Dedifferentiated amniotic fluid mesenchymal stem cell (primary cell): ENCODE measurements around the gene SPNS2.

ENCODE experiments used
- DNase-seq: peaks from one replicate; pipeline ENCODE4 v3.0.0-alpha.2; 2016; ENCODE audit errors: extremely low spot score

SPNS2 gene, protein sequence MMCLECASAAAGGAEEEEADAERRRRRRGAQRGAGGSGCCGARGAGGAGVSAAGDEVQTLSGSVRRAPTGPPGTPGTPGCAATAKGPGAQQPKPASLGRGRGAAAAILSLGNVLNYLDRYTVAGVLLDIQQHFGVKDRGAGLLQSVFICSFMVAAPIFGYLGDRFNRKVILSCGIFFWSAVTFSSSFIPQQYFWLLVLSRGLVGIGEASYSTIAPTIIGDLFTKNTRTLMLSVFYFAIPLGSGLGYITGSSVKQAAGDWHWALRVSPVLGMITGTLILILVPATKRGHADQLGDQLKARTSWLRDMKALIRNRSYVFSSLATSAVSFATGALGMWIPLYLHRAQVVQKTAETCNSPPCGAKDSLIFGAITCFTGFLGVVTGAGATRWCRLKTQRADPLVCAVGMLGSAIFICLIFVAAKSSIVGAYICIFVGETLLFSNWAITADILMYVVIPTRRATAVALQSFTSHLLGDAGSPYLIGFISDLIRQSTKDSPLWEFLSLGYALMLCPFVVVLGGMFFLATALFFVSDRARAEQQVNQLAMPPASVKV

GRCh38 chr17:4498461-4499397, at the start of gene SPNS2:
Gene SPNS2 (plus strand): TSS chr17:4498881. CDS start chr17:4499048, 167 bp downstream.
- DNase-seq, result no peak

DNA sequence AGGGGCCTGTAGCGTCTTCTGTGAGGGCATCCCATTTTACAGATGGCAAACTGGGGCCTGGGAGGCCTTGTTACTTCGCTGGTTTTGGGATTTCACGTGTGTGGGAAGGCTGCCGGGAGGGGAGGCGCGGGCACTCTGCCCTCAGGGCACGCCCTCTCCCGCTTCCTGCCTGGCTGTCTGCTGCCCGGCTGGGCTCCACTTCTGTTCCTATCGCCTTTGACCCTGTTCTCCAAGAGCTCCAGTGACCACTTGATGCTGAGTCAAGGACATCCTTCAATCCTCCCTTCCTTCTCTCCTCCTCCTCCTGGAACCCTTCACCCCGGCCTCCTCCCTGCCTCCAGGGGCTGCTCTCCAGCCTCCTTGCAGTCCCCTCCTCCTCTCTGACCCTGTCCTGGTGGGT, 48.9 kb upstream of the SPNS2 start:
- DNase-seq, result no peak

DNA sequence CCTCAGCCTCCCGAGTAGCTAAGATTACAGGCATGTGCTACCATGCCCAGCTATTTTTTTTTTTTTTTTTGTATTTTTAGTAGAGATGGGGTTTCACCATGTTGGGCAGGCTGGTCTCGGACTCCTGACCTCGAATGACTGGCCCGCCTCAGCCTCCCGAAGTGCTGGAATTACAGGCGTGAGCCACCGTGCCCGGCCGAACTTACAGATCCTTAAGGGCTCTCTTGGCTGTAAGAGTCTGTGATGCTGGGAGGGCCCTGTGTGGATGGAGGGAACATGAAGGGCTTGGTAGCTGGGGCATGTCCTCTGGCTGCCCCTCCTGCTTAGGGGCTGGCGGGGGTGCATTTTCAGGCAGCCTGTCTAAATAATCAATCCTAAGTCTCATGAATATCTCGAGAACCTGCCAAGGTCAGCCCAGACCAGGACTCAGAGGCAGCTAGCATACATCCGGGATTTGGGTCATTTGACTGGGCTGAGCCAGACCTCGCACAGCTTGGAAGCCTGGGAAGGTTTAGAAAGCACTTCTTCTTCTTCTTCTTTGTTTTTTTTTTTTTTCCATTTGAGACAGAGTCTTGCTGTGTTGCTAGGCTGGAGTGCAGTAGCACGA, 47.9 kb upstream of the SPNS2 start:
- no peak for DNase-seq

- no peak for DNase-seq
Measured at GRCh38 chr17:4453812-4454591, 44.7 kb upstream of the SPNS2 start.

- DNase-seq, result no peak
Measured at GRCh38 chr17:4460661-4461060, 38.0 kb upstream of the SPNS2 start.

- no peak for DNase-seq
Measured at GRCh38 chr17:4463818-4464476, 34.7 kb upstream of the SPNS2 start.

GRCh38 chr17:4465786-4466185, 32.9 kb upstream of the SPNS2 start:
- DNase-seq, result no peak

DNA sequence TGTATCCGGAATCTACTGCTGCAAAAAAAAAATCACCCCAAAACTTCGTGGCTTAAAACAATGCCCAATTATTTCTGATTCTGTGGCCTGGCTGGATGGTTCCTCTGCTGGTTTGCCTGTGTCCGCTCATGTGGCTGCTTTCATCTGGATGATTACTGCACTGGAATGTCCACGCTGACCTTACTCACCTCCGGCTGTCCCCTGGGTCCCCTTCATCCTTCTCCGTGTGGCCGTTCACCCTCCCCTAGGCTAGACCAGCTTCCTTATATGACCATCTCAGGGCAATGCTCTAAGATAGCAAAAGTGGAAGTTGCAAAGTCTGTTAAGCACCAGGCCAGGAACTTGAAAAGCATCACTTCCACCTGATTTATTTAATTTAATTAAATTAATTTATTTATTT, 31.4 kb upstream of the SPNS2 start:
- DNase-seq, result no peak

- no peak for DNase-seq
Measured at GRCh38 chr17:4469552-4469951, 29.1 kb upstream of the SPNS2 start.

- DNase-seq, result no peak
Measured at GRCh38 chr17:4472286-4472685, 26.4 kb upstream of the SPNS2 start.

- no peak for DNase-seq
Measured at GRCh38 chr17:4474093-4474492, 24.6 kb upstream of the SPNS2 start.

GRCh38 chr17:4475001-4475400, 23.7 kb upstream of the SPNS2 start:
- DNase-seq, result no peak

- DNase-seq, result no peak
Measured at GRCh38 chr17:4475463-4475862, 23.2 kb upstream of the SPNS2 start.

DNA sequence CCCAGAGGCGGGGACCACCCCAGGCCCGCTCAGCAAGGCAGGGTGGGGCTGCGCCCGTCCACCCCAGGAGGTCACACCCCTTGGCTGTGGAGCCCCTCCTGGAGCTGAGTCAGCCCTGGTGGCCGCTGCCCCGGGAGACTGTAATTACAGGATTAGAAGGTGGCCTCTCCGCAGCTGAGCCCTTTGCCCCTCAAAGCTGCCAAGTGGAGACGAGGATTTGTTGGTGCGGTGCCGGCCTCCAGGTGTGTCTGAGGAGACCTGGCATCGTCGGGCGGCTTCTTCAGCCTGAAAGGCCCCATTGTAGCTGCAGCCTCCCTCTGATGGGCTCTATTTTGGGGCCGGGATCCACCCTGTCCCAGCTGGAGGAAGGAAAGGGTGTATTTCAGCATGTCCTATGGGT, 22.7 kb upstream of the SPNS2 start:
- DNase-seq, result no peak

DNA sequence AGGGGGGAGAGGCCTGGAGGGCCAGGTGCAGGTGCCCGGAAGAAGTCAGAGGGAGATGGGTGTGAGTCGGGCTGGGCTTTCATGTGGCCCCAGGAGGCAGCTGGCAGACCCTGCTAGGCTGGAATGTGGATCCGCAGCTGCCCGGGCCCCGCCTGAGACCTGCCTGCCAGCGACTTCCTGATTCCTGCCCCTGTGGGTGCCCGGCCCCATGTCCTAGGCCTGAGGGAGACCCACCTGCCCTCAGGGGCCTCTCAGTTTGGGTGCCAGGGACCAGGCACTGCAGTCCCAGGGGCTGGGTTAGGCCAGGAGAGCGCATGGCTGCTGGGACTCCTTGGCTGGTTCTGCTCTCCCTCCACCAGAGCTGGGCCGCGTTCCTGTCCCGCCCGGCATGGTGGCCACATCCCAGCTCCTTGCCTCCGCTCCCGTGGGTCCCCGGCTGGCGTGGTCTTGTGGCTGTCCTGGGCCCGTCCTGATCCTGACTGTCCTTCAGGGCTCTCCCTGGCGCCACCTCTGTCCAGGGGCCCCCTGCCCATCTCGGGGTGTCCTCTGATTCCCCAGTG, 22.1 kb upstream of the SPNS2 start:
- no peak for DNase-seq

- DNase-seq, result no peak
Measured at GRCh38 chr17:4477255-4477791, 21.4 kb upstream of the SPNS2 start.

- DNase-seq, result no peak
Measured at GRCh38 chr17:4478318-4478830, 20.3 kb upstream of the SPNS2 start.

GRCh38 chr17:4479340-4479981, 19.2 kb upstream of the SPNS2 start:
- no peak for DNase-seq

- no peak for DNase-seq
Measured at GRCh38 chr17:4479982-4480751, 18.5 kb upstream of the SPNS2 start.
